ENCODE results near the gene PCF11. TPM values are rescaled to one million over a fixed set of nuclear protein-coding genes. Genes with fewer than 3 reads are reported as not detected.
"Not testable (repeated sequence)": the region's sequence is repeated elsewhere in the genome, so short reads cannot be mapped to it uniquely, and the experiment has no call there.

PCF11 gene
- total RNA-seq, 1 donor from 2014 or later, result 65.1 TPM

DNA sequence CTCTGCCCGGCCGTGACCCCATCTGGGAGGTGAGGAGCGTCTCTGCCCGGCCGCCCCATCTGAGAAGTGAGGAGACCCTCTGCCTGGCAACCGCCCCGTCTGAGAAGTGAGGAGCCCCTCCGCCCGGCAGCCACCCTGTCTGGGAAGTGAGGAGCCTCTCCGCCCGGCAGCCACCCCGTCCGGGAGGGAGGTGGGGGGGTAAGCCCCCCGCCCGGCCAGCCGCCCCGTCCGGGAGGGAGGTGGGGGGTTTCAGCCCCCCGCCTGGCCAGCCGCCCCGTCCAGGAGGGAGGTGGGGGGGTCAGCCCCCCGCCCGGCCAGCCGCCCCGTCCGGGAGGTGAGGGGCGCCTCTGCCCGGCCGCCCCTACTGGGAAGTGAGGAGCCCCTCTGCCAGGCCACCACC lies 23.7 kb upstream of the PCF11 start:
- H3K9me3 Mint-ChIP-seq; H3K4me1 Mint-ChIP-seq; H3K36me3 Mint-ChIP-seq (ENCODE audit: low read depth); H3K27me3 Mint-ChIP-seq; DNase-seq; intact Hi-C loops (cut with micrococcal nuclease); H3K4me3 Mint-ChIP-seq; H3K27ac Mint-ChIP-seq: not testable (repeated sequence)

DNA sequence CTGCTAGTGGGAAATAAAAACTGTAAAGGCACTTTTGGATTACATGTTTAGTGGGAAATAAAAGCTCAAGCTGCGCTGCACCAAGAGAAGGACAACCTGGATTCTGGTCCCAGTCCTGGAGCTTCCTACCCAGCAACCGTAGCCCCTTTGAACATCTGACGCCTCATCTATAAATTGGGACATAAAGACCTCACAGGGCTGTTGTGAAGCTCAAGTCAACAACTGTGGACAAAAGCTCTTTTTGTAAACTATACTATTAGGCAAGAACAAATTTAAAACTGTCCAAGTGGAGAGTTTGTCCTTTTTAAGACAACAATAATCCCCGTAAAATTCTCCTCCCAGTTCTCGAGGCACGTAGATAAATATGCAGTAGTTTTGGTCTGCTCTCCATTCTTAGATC lies 17.6 kb upstream of the PCF11 start:
- DNase-seq, result no peak
- intact Hi-C loops (cut with micrococcal nuclease), result no loop called here
- H3K4me3 Mint-ChIP-seq, result no peak overlapping the region
- H3K9me3 Mint-ChIP-seq, result peaks cover 3% of the 10 kb centered on the region
- no peak overlapping the region for H3K27ac Mint-ChIP-seq
- H3K27me3 Mint-ChIP-seq, result peaks cover 5% of the 10 kb centered on the region
- H3K4me1 Mint-ChIP-seq, result no peaks in the 10 kb centered on the region
- no peaks in the 10 kb centered on the region for H3K36me3 Mint-ChIP-seq (ENCODE audit: low read depth)

GRCh38 chr11:83140691-83141455 lies 16.1 kb upstream of the PCF11 start:
- H3K4me3 Mint-ChIP-seq, result no peak overlapping the region
- no peak overlapping the region for H3K27ac Mint-ChIP-seq
- no peaks in the 10 kb centered on the region for H3K9me3 Mint-ChIP-seq
- H3K27me3 Mint-ChIP-seq, result peaks cover 5% of the 10 kb centered on the region
- no peaks in the 10 kb centered on the region for H3K4me1 Mint-ChIP-seq
- DNase-seq, result no peak
- intact Hi-C loops (cut with micrococcal nuclease), result no loop called here
- no peaks in the 10 kb centered on the region for H3K36me3 Mint-ChIP-seq (ENCODE audit: low read depth)

GRCh38 chr11:83147895-83148294 lies 9.0 kb upstream of the PCF11 start:
- Mint-ChIP-seq H3K36me3 (ENCODE audit: low read depth) (no peaks in the 10 kb centered on the region), H3K4me1 (no peaks in the 10 kb centered on the region), H3K27ac (no peak overlapping the region), H3K4me3 (no peak overlapping the region), H3K9me3 (no peaks in the 10 kb centered on the region), H3K27me3 (peaks cover 9% of the 10 kb centered on the region)
- intact Hi-C loops (cut with micrococcal nuclease), result no loop called here
- no peak for DNase-seq

- Mint-ChIP-seq H3K27me3 (peaks cover 6% of the 10 kb centered on the region), H3K4me3 (no peak overlapping the region), H3K4me1 (peaks cover 7% of the 10 kb centered on the region), H3K9me3 (no peaks in the 10 kb centered on the region), H3K36me3 (ENCODE audit: low read depth) (no peaks in the 10 kb centered on the region), H3K27ac (no peak overlapping the region)
- no peak for DNase-seq
- intact Hi-C loops (cut with micrococcal nuclease), result no loop called here
Measured at GRCh38 chr11:83150450-83150849, 6.5 kb upstream of the PCF11 start.

- Mint-ChIP-seq H3K4me3 (no peak overlapping the region), H3K9me3 (no peaks in the 10 kb centered on the region), H3K4me1 (peaks cover 11% of the 10 kb centered on the region), H3K27ac (no peak overlapping the region), H3K27me3 (peaks cover 6% of the 10 kb centered on the region), H3K36me3 (ENCODE audit: low read depth) (no peaks in the 10 kb centered on the region)
- peak; percentile 46 for DNase-seq
- intact Hi-C loops (cut with micrococcal nuclease), result no loop called here
Measured at GRCh38 chr11:83151274-83151977, 5.5 kb upstream of the PCF11 start.

- Mint-ChIP-seq H3K36me3 (ENCODE audit: low read depth) (peaks cover 3% of the 10 kb centered on the region), H3K4me1 (peaks cover 11% of the 10 kb centered on the region), H3K27ac (no peak overlapping the region), H3K4me3 (no peak overlapping the region), H3K9me3 (no peaks in the 10 kb centered on the region), H3K27me3 (peaks cover 6% of the 10 kb centered on the region)
- intact Hi-C loops (cut with micrococcal nuclease), result no loop called here
- no peak for DNase-seq
Measured at GRCh38 chr11:83152264-83152663, 4.7 kb upstream of the PCF11 start.

DNA sequence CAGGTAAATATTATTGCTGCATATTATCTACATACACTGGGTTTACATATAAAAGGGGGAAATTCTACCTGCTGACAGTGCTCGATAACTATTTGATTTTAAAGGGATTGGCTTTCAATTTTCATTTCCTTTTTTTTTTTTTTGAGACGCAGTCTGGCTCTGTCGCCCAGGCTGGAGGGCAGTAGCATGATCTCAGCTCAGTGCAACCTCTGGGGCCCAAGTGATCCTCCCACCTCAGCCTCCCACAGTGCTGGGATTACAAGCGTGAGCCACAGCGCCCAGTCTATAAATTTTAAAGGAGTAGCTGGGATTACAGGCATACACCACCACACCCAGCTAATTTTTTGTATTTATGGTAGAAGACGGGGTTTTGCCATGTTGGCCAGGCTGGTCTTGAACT lies 3.2 kb upstream of the PCF11 start:
- H3K36me3 Mint-ChIP-seq (ENCODE audit: low read depth), result peaks cover 15% of the 10 kb centered on the region
- no peaks in the 10 kb centered on the region for H3K27me3 Mint-ChIP-seq
- intact Hi-C loops (cut with micrococcal nuclease), result no loop called here
- no peak for DNase-seq
- H3K27ac Mint-ChIP-seq, result no peak overlapping the region
- no peaks in the 10 kb centered on the region for H3K9me3 Mint-ChIP-seq
- no peak overlapping the region for H3K4me3 Mint-ChIP-seq
- peaks cover 11% of the 10 kb centered on the region for H3K4me1 Mint-ChIP-seq

GRCh38 chr11:83156144-83156995 lies 561 bp upstream of the PCF11 start:
- H3K27me3 Mint-ChIP-seq, result no peaks in the 10 kb centered on the region

DNA sequence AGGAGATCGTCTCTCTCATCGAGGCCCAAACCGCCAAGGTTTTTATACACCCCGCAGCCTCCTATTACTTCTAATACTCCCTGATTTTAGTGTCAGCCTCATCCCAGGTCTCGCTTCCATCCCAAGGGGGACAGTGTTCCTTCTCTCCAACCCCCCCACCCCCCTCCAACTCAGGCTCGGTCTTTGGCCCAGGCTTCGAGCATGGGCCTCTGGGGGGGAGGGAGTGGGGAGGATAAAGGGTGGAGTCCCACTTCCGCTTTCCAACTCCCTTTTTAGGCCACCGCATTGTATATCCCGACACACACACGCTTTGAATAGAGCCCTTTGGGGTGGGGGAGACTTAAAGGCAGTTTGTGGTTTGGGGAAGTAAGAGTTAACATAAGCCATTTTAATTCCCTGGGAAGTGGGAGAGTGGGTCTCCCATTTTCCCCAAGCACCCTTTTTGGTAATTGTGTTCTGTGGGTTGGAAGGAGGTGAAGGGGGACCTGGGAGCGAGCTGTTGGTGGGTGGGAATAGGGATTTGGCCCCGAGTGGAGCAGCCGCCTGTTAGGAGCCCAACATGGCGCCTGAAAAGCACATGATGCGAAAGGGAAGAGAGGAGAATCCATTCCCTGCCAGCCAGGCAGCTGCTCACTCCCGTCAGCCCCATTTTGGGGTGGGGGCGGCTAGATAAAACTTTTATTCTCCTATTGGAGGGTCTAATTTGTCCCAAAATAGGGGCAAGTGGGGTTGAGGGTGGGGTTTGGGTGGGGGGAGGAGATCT lies 844 bp downstream of the PCF11 start:
- peak overlapping the region; percentile 100 for H3K4me3 Mint-ChIP-seq
- DNase-seq, result peak; percentile 85
- peak overlapping the region; percentile 100 for H3K27ac Mint-ChIP-seq
- peaks cover 39% of the 10 kb centered on the region for H3K4me1 Mint-ChIP-seq
- intact Hi-C loops (cut with micrococcal nuclease), result loop anchor here (2.0 to 5.0 kb wide), 4 partner anchors 15 to 235 kb away; no protein-coding TSS in a partner anchor
- no peaks in the 10 kb centered on the region for H3K27me3 Mint-ChIP-seq
- H3K36me3 Mint-ChIP-seq (ENCODE audit: low read depth), result peaks cover 46% of the 10 kb centered on the region
- no peaks in the 10 kb centered on the region for H3K9me3 Mint-ChIP-seq

More at GRCh38 chr11:83156144-83156995, 561 bp upstream of the PCF11 start:
- intact Hi-C loops (cut with micrococcal nuclease), result loop anchor here (1.0 to 5.0 kb wide), 8 partner anchors 37 to 255 kb away; partner anchors contain the start of genes ANKRD42, CCDC90B, DDIAS and RAB30
- H3K9me3 Mint-ChIP-seq, result no peaks in the 10 kb centered on the region
- H3K36me3 Mint-ChIP-seq (ENCODE audit: low read depth), result peaks cover 38% of the 10 kb centered on the region
- H3K27ac Mint-ChIP-seq, result peak overlapping the region; percentile 100
- no peak for DNase-seq
- peaks cover 28% of the 10 kb centered on the region for H3K4me1 Mint-ChIP-seq
- peak overlapping the region; percentile 100 for H3K4me3 Mint-ChIP-seq

DNA sequence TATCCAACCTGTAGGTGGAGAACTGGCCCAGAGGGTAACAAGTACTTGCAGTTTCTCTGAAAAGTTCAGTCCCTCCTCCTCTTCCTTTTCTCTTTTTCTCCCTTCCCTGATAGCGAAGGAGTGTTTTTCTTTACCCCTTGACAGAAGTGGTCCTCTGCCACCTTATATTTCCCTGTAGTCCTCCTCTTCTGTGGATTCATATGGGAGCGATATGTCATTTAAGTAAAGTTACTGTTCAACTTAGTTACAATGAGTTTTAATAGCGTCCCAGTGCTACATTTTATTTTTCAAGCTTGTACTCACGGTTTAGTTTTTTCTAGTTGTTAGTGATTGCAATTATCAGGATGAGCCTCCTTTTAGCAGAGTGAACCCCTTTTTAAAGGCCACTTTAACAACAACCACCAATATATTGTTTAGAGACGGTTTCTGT lies 1.4 kb downstream of the PCF11 start:
- H3K27ac Mint-ChIP-seq, result peak overlapping the region; percentile 100
- peaks cover 40% of the 10 kb centered on the region for H3K4me1 Mint-ChIP-seq
- no peaks in the 10 kb centered on the region for H3K27me3 Mint-ChIP-seq
- H3K9me3 Mint-ChIP-seq, result no peaks in the 10 kb centered on the region
- H3K4me3 Mint-ChIP-seq, result peak overlapping the region; percentile 100
- DNase-seq, result no peak
- intact Hi-C loops (cut with micrococcal nuclease), result loop anchor here (2.0 to 5.0 kb wide), 2 partner anchors 14 to 236 kb away; no protein-coding TSS in a partner anchor
- peaks cover 46% of the 10 kb centered on the region for H3K36me3 Mint-ChIP-seq (ENCODE audit: low read depth)

DNA sequence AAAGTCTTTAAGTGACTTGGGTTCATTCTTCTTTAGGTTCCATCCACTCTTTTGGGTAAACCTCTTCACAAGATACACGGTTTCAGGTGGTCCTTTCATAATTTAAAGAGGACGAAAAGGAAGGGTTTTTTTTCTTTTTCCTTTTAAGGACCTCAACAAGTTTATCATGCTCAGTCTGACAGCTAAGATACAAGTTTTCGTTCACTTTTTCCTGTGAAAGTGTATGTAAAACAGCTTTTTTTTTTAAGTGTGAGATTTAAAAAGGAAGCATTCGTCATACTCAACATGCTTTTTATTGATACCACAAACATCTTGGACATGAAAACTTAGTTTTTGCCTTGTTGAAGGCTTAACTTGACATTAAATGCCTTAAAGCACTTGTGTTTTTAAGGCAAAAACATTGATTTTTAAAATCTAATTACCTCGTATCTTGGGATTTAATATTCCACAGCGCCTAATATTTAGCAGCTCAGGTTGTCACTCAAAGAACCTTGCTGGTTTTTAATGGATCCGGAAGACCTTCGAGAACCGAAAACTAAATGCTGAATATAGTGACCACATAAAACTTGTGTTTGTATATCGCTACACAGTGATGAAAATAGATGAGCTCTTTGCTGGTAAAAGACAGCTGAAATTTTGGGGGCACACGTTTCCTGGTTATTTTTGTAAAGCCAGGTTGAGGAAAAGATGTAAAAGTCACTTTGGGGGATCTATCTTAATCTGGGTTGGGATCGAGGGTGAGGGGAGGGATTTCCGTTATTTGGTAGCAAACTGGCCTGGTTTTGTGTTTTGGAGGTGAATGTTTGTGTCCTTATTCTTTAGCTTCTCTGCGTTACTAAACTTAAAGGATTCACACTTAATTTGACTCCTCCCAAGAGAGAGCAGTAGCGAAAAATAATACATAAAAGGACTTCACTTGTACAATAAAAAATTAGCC lies 2.3 kb downstream of the PCF11 start:
- H3K4me1 Mint-ChIP-seq, result peaks cover 43% of the 10 kb centered on the region
- H3K36me3 Mint-ChIP-seq (ENCODE audit: low read depth), result peaks cover 49% of the 10 kb centered on the region
- intact Hi-C loops (cut with micrococcal nuclease), result loop anchor here (2.0 to 5.0 kb wide), 2 partner anchors 14 to 237 kb away; no protein-coding TSS in a partner anchor
- peak overlapping the region; percentile 62 for H3K27ac Mint-ChIP-seq
- H3K9me3 Mint-ChIP-seq, result no peaks in the 10 kb centered on the region
- no peak for DNase-seq
- no peaks in the 10 kb centered on the region for H3K27me3 Mint-ChIP-seq
- peak overlapping the region; percentile 100 for H3K4me3 Mint-ChIP-seq

Measured in activated CD4-positive, alpha-beta T cell treated with anti-CD3 and anti-CD28 coated beads, Interleukin-2, amount 10 ng/mL, durations not matched to agents 24 days and 14 days (primary cell).